DOHH2 (cell line): Measurements from ENCODE around the gene LRRC3C.

Experiments used
- H3F3A ChIP-seq: fragments of 200-600 bp; sonication (generic), shearing (Covaris generic); 2 replicates; pipeline ENCODE4 v1.6.0; 2016; ENCODE audit warnings: antibody characterized with exemption, mild to moderate bottlenecking; ENCODE audit not compliant: control insufficient read depth, insufficient read depth
- H3K27ac ChIP-seq: fragments of 200-600 bp; sonication (generic); 2 replicates; pipeline ENCODE4 v1.5.1; 2014; ENCODE audit warnings: low read depth, mild to moderate bottlenecking, low read length, moderate library complexity
- H3K27me3 ChIP-seq: fragments of 200-600 bp; sonication (generic); 2 replicates; pipeline ENCODE4 v1.6.1; 2014; ENCODE audit warnings: mild to moderate bottlenecking, low read length, mixed read lengths; ENCODE audit not compliant: control insufficient read depth
- H3K36me3 ChIP-seq: fragments of 200-600 bp; sonication (generic); 2 replicates; pipeline ENCODE4 v1.6.1; 2014; ENCODE audit warnings: mild to moderate bottlenecking, low read length, moderate library complexity, mixed read lengths; ENCODE audit not compliant: control insufficient read depth
- H3K4me1 ChIP-seq: fragments of 200-600 bp; sonication (generic); 2 replicates; pipeline ENCODE4 v1.6.1; 2014; ENCODE audit warnings: mild to moderate bottlenecking, low read length, mixed read lengths; ENCODE audit not compliant: control insufficient read depth
- H3K4me2 ChIP-seq: fragments of 200-600 bp; sonication (generic); 2 replicates; pipeline ENCODE4 v1.6.0; 2014; ENCODE audit warnings: mild to moderate bottlenecking, low read length, moderate library complexity
- H3K4me3 ChIP-seq: fragments of 200-600 bp; sonication (generic); 2 replicates; pipeline ENCODE4 v1.5.1; 2014; ENCODE audit warnings: mild to moderate bottlenecking, low read length, mixed read lengths
- H3K79me2 ChIP-seq: fragments of 200-600 bp; sonication (generic); 2 replicates; pipeline ENCODE4 v1.6.1; 2014; ENCODE audit warnings: mild to moderate bottlenecking, low read length, mixed read lengths; ENCODE audit not compliant: control insufficient read depth
- H3K9me2 ChIP-seq: fragments of 200-600 bp; sonication (generic); replicated peaks from 2 replicates; pipeline ENCODE4 v1.6.1; 2014; ENCODE audit warnings: mild to moderate bottlenecking, low read length, mixed read lengths; ENCODE audit not compliant: control insufficient read depth
- H3K9me3 ChIP-seq: fragments of 200-600 bp; sonication (generic); 2 replicates; pipeline ENCODE4 v1.6.1; 2014; ENCODE audit warnings: antibody characterized with exemption, low read length, mixed read lengths; ENCODE audit not compliant: control insufficient read depth, insufficient read depth
- H4K20me1 ChIP-seq: fragments of 200-600 bp; sonication (generic); 2 replicates; pipeline ENCODE4 v1.6.0; 2014; ENCODE audit warnings: low read depth, mild to moderate bottlenecking, antibody characterized with exemption, low read length, moderate library complexity; ENCODE audit not compliant: control insufficient read depth, insufficient read depth
- EZH2phosphoT487 ChIP-seq: fragments of 200-600 bp; sonication (generic); IDR thresholded peaks from 2 replicates; pipeline ENCODE4 v1.6.1; 2017; ENCODE audit warnings: borderline replicate concordance, mild to moderate bottlenecking, antibody characterized with exemption, low read length, moderate library complexity, mixed read lengths
- TF ChIP-seq, protein P1 (sequence below): fragments of 200-600 bp; sonication (generic); IDR thresholded peaks from one replicate; pipeline ENCODE4 v1.5.1; 2014; ENCODE audit warnings: antibody characterized with exemption, mild to moderate bottlenecking, low read depth, low read length; ENCODE audit not compliant: poor library complexity, severe bottlenecking

Gene LRRC3C

GRCh38 chr17:39960524-39961041 is 33.1 kb downstream of the LRRC3C start:
- no peak overlapping the region for H3K4me2 ChIP-seq
- TF ChIP-seq EZH2phosphoT487: no peak
- TF ChIP-seq, protein P1, sequence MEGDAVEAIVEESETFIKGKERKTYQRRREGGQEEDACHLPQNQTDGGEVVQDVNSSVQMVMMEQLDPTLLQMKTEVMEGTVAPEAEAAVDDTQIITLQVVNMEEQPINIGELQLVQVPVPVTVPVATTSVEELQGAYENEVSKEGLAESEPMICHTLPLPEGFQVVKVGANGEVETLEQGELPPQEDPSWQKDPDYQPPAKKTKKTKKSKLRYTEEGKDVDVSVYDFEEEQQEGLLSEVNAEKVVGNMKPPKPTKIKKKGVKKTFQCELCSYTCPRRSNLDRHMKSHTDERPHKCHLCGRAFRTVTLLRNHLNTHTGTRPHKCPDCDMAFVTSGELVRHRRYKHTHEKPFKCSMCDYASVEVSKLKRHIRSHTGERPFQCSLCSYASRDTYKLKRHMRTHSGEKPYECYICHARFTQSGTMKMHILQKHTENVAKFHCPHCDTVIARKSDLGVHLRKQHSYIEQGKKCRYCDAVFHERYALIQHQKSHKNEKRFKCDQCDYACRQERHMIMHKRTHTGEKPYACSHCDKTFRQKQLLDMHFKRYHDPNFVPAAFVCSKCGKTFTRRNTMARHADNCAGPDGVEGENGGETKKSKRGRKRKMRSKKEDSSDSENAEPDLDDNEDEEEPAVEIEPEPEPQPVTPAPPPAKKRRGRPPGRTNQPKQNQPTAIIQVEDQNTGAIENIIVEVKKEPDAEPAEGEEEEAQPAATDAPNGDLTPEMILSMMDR: no peak
- no peaks in the 10 kb centered on the region for H3K79me2 ChIP-seq
- no peak overlapping the region for H3K4me3 ChIP-seq
- H3K27ac ChIP-seq: no peak overlapping the region
- no peaks in the 10 kb centered on the region for H3F3A ChIP-seq
- H4K20me1 ChIP-seq: no peaks in the 10 kb centered on the region
- 0 out of 2 replicates have a peak, but pooled peaks cover 5% of the 10 kb centered on the region for H3K27me3 ChIP-seq
- H3K9me2 ChIP-seq: no peaks in the 10 kb centered on the region
- no peaks in the 10 kb centered on the region for H3K9me3 ChIP-seq
- H3K4me1 ChIP-seq: peaks cover 19% of the 10 kb centered on the region
- no peaks in the 10 kb centered on the region for H3K36me3 ChIP-seq

DNA sequence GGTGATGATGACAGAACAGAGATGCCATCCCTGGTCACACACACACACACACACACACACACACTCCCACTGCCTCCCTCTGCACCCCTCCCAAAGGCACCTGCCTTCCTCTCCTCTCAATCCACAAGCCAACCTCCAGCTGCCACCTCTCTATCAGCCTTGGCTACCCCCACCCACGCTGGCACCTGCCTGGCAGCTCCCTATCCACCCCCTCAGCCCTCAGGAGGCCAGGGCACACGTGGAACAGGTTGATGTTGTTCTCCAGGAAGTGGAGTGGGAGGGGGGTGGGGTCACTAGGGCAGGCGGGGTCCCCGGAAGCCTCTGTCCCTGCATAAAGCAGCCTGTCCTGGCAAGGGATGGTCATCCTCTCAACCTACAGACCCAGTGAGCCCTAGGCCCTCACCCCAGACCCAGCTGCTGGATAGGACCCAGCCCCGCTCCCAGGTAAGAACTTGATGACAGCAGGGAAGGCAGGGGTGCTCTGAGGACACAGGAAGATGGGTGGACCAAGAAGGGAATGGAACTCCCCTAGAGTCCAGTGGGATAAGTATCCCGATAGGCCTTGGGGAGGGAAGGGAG is 35.2 kb downstream of the LRRC3C start, which contains the start of gene GSDMA:
Gene GSDMA (plus strand): TSS at position 363 of the 579 bp plus-strand sequence. CDS start 2,684 bp downstream, outside the sequence.
- peaks cover 26% of the 10 kb centered on the region for H3K4me1 ChIP-seq
- no peaks in the 10 kb centered on the region for H3K79me2 ChIP-seq
- H3K36me3 ChIP-seq: no peaks in the 10 kb centered on the region
- H3K9me2 ChIP-seq: no peaks in the 10 kb centered on the region
- H3K9me3 ChIP-seq: no peaks in the 10 kb centered on the region
- H3K4me3 ChIP-seq: no peak within 1 kb of the TSS
- TF ChIP-seq, protein P1: no peak
- no peak for TF ChIP-seq EZH2phosphoT487
- no peaks in the 10 kb centered on the region for H3F3A ChIP-seq
- no peak within 1 kb of the TSS for H3K4me2 ChIP-seq
- H3K27ac ChIP-seq: no peak within 1 kb of the TSS
- H4K20me1 ChIP-seq: no peaks in the 10 kb centered on the region
- 0 out of 2 replicates have a peak, but pooled peaks cover 7% of the 10 kb centered on the region for H3K27me3 ChIP-seq

DNA sequence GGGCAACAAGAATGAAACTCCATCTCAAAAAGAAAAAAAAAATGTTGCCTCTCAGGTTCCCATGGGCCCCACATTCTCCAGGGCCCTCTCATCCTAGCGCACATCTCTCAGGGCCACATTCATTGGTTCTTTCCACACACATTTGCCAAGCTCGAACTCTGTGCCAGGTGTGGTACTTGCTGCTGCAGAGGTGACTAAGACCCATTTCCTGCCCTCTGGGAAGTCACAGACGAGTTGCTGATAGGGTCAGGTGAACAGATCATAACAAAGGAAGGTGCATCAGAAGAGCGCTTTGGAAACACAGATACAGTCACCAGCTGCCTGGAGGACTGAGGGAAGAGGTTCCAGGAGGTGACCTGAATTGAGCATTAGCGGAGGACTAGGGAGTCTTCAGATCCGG is 36.3 kb downstream of the LRRC3C start:
- H3K4me2 ChIP-seq: no peak overlapping the region
- H3K27me3 ChIP-seq: peaks cover 11% of the 10 kb centered on the region; the same call in 1 of the 2 replicates
- TF ChIP-seq, protein P1: no peak
- no peak for TF ChIP-seq EZH2phosphoT487
- no peaks in the 10 kb centered on the region for H3K36me3 ChIP-seq
- H3K4me3 ChIP-seq: no peak overlapping the region
- H3K27ac ChIP-seq: no peak overlapping the region
- H3K9me3 ChIP-seq: no peaks in the 10 kb centered on the region
- no peaks in the 10 kb centered on the region for H4K20me1 ChIP-seq
- H3K4me1 ChIP-seq: peaks cover 21% of the 10 kb centered on the region
- H3F3A ChIP-seq: no peaks in the 10 kb centered on the region
- no peaks in the 10 kb centered on the region for H3K9me2 ChIP-seq
- no peaks in the 10 kb centered on the region for H3K79me2 ChIP-seq
